IMR-90 (cell line): Measurements from ENCODE around the gene SLC25A22.

ENCODE experiments used
- CEBPB ChIP-seq: IDR thresholded peaks from 2 replicates; pipeline ENCODE4 v1.6.1; 2012; ENCODE audit warnings: low read depth, low read length, improper control_type of control experiment
- CHD1 ChIP-seq: IDR thresholded peaks from 2 replicates; pipeline ENCODE4 v1.6.1; 2012; ENCODE audit warnings: low read depth, low read length, improper control_type of control experiment
- MAFK ChIP-seq: IDR thresholded peaks from 2 replicates; pipeline ENCODE4 v1.6.1; 2012; ENCODE audit warnings: low read depth, low read length, improper control_type of control experiment
- NFE2L2 ChIP-seq: fragments of 150-350 bp; IDR thresholded peaks from 2 replicates; pipeline ENCODE4 v1.6.1; 2016; ENCODE audit warnings: low read depth, mild to moderate bottlenecking, low read length
- POLR2A ChIP-seq: IDR thresholded peaks from 2 replicates; pipeline ENCODE4 v1.6.1; 2012; ENCODE audit warnings: mild to moderate bottlenecking, low read depth, low read length
- RFX5 ChIP-seq: IDR thresholded peaks from 2 replicates; pipeline ENCODE4 v1.8.0; 2012; ENCODE audit warnings: low read depth, mild to moderate bottlenecking, low read length, moderate library complexity
- SMC3 ChIP-seq: fragments of 150-350 bp; IDR thresholded peaks from 2 replicates; pipeline ENCODE4 v1.6.1; 2016; ENCODE audit warnings: low read depth, mild to moderate bottlenecking, antibody characterized with exemption, low read length, moderate library complexity
- TF ChIP-seq, protein P1 (sequence below): fragments of 150-350 bp; IDR thresholded peaks from 2 replicates; pipeline ENCODE4 v1.6.1; 2016; ENCODE audit warnings: low read depth, mild to moderate bottlenecking, low read length, moderate library complexity, borderline replicate concordance
- TF ChIP-seq, protein P2 (sequence below): conservative IDR thresholded peaks from 2 replicates; pipeline ENCODE4 v1.5.1; 2012; ENCODE audit warnings: mild to moderate bottlenecking, low read depth, low read length, improper control_type of control experiment
- TF ChIP-seq, protein P3 (sequence below): fragments of 150-350 bp; IDR thresholded peaks from 2 replicates; pipeline ENCODE4 v1.6.1; 2017; ENCODE audit warnings: mild to moderate bottlenecking, antibody characterized with exemption, low read length, low read depth

DNA sequence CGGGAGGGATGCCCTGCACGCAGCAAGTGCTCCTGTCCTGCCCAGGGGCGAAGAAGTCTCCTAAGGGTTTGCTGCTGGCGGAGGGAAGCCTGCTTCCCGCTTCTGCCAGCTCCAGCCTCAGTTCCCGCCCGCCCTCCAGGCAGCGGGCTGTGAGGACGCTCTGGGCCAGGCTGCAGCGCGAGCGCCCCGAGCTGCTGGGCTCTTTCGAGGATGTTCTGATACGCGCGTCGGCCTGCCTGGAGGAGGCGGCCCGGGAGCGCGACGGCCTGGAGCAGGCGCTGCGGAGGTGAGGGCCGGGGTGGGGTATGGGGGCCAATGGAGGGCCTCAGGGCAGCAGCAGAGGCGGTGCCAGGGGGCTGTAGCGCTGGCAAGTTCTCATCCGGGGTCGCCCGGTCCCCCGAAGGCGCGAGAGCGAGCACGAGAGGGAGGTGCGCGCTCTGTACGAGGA, 31.8 kb upstream of the SLC25A22 start:
- TF ChIP-seq, protein P1, sequence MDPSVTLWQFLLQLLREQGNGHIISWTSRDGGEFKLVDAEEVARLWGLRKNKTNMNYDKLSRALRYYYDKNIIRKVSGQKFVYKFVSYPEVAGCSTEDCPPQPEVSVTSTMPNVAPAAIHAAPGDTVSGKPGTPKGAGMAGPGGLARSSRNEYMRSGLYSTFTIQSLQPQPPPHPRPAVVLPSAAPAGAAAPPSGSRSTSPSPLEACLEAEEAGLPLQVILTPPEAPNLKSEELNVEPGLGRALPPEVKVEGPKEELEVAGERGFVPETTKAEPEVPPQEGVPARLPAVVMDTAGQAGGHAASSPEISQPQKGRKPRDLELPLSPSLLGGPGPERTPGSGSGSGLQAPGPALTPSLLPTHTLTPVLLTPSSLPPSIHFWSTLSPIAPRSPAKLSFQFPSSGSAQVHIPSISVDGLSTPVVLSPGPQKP = no peak
- TF ChIP-seq, protein P2, sequence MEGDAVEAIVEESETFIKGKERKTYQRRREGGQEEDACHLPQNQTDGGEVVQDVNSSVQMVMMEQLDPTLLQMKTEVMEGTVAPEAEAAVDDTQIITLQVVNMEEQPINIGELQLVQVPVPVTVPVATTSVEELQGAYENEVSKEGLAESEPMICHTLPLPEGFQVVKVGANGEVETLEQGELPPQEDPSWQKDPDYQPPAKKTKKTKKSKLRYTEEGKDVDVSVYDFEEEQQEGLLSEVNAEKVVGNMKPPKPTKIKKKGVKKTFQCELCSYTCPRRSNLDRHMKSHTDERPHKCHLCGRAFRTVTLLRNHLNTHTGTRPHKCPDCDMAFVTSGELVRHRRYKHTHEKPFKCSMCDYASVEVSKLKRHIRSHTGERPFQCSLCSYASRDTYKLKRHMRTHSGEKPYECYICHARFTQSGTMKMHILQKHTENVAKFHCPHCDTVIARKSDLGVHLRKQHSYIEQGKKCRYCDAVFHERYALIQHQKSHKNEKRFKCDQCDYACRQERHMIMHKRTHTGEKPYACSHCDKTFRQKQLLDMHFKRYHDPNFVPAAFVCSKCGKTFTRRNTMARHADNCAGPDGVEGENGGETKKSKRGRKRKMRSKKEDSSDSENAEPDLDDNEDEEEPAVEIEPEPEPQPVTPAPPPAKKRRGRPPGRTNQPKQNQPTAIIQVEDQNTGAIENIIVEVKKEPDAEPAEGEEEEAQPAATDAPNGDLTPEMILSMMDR = no peak
- TF ChIP-seq CHD1 (no peak), POLR2A (no peak), RFX5 (no peak), CEBPB (no peak), MAFK (no peak), NFE2L2 (no peak), SMC3 (no peak)
- TF ChIP-seq, protein P3, sequence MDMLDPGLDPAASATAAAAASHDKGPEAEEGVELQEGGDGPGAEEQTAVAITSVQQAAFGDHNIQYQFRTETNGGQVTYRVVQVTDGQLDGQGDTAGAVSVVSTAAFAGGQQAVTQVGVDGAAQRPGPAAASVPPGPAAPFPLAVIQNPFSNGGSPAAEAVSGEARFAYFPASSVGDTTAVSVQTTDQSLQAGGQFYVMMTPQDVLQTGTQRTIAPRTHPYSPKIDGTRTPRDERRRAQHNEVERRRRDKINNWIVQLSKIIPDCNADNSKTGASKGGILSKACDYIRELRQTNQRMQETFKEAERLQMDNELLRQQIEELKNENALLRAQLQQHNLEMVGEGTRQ = no peak
